Mucosa of gallbladder (tissue), 1 donor: ENCODE results near the gene FSTL4. TPM values are rescaled to one million over a fixed set of nuclear protein-coding genes. Genes with fewer than 3 reads are reported as not detected.

Source experiments
- DNase-seq: peaks from one replicate; pipeline ENCODE4 v3.0.0-alpha.2; 2020; ENCODE audit warnings: low spot score
- total RNA-seq: library from RNA; stranded (reverse); gene quantifications from one replicate; pipeline ENCODE4 v1.2.1, GENCODE V29; 2021
- donor health status: DM: no; HTN: no; CAD: no.

The FSTL4 gene
- total RNA-seq, 1 donor from 2014 or later: 0.58 TPM

GRCh38 chr5:133478199-133478985, 133.9 kb downstream of the FSTL4 start:
- no peak for DNase-seq

GRCh38 chr5:133475986-133476385, 136.4 kb downstream of the FSTL4 start:
- DNase-seq: no peak

- no peak for DNase-seq
These were observed 137.3 kb downstream of the FSTL4 start for GRCh38 chr5:133474851-133475590.

- DNase-seq: no peak
These were observed 139.1 kb downstream of the FSTL4 start for GRCh38 chr5:133473291-133473690.

- no peak for DNase-seq
These were observed 139.5 kb downstream of the FSTL4 start for GRCh38 chr5:133472829-133473228.

- no peak for DNase-seq
These were observed 140.6 kb downstream of the FSTL4 start for GRCh38 chr5:133471699-133472098.

- no peak for DNase-seq
These were observed 141.5 kb downstream of the FSTL4 start for GRCh38 chr5:133470841-133471240.

GRCh38 chr5:133469846-133470245, 142.5 kb downstream of the FSTL4 start:
- DNase-seq: no peak

- no peak for DNase-seq
These were observed 143.1 kb downstream of the FSTL4 start for GRCh38 chr5:133469252-133469651.

- DNase-seq: no peak
These were observed 143.7 kb downstream of the FSTL4 start for GRCh38 chr5:133468596-133468995.

- no peak for DNase-seq
These were observed 144.4 kb downstream of the FSTL4 start for GRCh38 chr5:133467826-133468463.

- DNase-seq: no peak
These were observed 145.0 kb downstream of the FSTL4 start for GRCh38 chr5:133467335-133467779.

GRCh38 chr5:133466556-133467334, 145.6 kb downstream of the FSTL4 start:
- no peak for DNase-seq

- DNase-seq: no peak
These were observed 148.3 kb downstream of the FSTL4 start for GRCh38 chr5:133464013-133464412.

- no peak for DNase-seq
These were observed 150.4 kb downstream of the FSTL4 start for GRCh38 chr5:133461796-133462516.

GRCh38 chr5:133460172-133460758, 152.1 kb downstream of the FSTL4 start:
- DNase-seq: no peak

GRCh38 chr5:133459474-133460160, 152.7 kb downstream of the FSTL4 start:
- no peak for DNase-seq

GRCh38 chr5:133458435-133458834, 153.9 kb downstream of the FSTL4 start:
- DNase-seq: no peak

- no peak for DNase-seq
These were observed 154.6 kb downstream of the FSTL4 start for GRCh38 chr5:133457439-133458355.
